Posterior vena cava (tissue), 2 donors: Measurements from ENCODE around the gene PRICKLE2. TPM values are rescaled to one million over a fixed set of nuclear protein-coding genes. Genes with fewer than 3 reads are reported as not detected.

Experiments
- DNase-seq: peaks from one replicate; pipeline ENCODE4 v3.0.0-alpha.2; 2020; ENCODE audit warnings: low spot score
- intact Hi-C, 2 donors: fragments of 100-400 bp; cut with DNase I; formaldehyde crosslinking; loops; one replicate each; pipeline versions ENCODE4 v1.14.1 to v1.14.2; 2022 to 2023
- total RNA-seq, 2 donors: library from RNA; stranded (reverse); fragmentation: NEBNext Ultra II Directional; extraction: Animal tissue kit (Norgen Biotek cat#: 25700); gene quantifications; one replicate each; pipeline ENCODE4 v1.2.1, GENCODE V29; 2021
- donor health status: DM: yes; HTN: yes; CAD: no.
- donor health status: DM: yes; HTN: yes; CAD: no.

The PRICKLE2 gene
- total RNA-seq, 2 donors from 2014 or later = 26.3 to 34.9 TPM

DNA sequence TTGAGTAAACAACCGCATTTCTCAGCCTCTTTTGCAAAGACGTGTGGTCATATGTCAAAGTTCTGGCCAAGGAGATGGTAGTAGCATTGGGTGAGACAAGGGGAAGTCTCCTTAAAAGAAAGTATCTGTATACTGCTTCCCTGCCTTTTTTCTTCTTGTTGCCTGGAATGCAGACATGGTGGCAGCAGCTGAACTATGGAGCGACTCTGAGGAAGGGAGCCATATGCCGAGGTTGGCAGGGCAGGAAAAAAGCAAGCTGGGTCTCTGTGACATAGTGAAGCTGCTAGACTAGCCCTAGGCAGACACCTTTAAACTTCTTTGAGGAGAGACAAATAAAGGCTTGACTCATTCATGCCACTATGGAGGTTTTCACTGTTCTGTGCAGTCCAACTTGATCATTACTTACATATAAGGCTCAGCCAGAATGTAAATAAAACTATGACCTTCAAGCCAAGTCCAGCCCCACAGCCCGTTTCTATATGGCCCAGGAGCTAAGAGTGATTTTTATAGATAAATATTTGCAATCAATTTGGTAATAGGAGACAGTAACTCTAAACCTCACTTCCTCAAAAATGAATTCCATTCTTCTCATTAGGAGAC is 30.6 kb upstream of the PRICKLE2 start:
- intact Hi-C loops = no loop called here
- no peak for DNase-seq

GRCh38 chr3:64254443-64254842 is 29.2 kb upstream of the PRICKLE2 start:
- intact Hi-C loops = no loop called here
- DNase-seq = no peak

DNA sequence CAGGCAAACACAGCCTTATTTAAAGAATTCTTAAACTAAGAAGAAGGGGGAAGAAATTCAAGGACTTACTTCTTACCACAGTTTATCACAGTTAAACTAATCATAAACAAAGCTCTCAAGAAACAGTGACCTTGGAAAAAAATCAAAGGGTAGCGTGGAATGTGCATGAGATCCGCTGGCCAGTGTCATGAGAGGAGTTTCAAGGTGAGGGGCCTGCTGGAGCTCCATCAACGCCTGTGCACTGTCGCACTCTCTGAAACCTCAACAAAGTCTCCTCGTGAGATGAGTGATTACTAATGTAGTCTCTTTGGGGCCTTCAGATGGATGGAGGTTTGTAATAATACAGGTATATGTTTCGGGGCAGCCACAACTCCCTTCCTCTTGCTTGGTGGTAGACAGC is 28.4 kb upstream of the PRICKLE2 start:
- DNase-seq = no peak
- intact Hi-C loops = no loop called here

DNA sequence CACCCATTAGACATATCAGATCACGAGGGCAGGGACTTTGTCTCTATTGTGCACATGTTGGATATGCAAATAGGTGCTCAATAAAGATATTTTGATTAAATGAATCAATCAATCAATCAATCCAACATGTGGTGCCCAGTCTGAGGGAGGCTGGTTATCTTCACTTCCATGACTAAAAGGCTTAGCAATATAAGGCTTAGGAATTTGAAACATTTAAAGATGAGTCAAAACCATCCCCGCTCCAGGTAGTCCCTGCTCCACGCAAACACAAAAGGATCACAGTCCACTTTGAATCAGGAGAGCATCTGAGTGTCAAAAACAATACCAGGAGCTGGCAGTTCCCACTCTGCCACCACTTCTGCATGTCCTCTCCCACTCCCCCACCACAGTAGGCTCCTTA is 25.8 kb upstream of the PRICKLE2 start:
- no peak for DNase-seq
- intact Hi-C loops = no loop called here

DNA sequence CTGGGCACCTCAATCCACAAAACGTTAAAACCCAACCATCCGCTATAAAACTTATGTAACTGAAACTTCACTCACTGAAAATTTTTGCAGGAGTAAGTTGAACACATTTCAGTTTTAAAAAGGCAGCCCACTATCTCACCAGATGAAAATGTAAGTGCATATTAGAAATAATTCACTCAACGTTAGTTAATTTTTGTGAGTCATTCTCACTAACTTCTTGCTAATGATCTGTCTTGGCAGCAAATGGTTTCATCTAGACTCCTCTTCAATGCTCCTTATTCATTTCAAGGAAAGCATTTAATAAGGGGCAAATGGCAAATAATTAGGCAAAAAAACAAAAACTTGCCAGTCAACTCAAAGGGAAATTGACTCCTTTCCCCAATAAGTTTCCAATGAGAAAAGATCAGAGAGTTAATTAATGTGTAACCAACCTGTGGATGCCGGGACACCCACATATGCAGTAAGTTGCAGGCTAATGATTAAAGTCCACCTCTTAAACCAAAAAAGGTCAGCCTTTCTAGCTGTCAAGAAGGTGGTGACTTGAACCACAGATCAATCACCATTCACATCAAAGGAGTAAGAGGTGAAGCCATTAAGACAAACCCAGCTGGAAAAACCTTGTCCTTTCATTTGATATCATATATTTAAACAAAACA is 22.9 kb upstream of the PRICKLE2 start:
- no peak for DNase-seq
- intact Hi-C loops = no loop called here

- no peak for DNase-seq
- intact Hi-C loops = no loop called here
These were observed 19.0 kb upstream of the PRICKLE2 start for GRCh38 chr3:64244011-64244942.

- intact Hi-C loops = no loop called here
- DNase-seq = no peak
These were observed 17.2 kb upstream of the PRICKLE2 start for GRCh38 chr3:64242435-64242834.

GRCh38 chr3:64240959-64241358 is 15.7 kb upstream of the PRICKLE2 start:
- DNase-seq = no peak
- intact Hi-C loops = no loop called here

DNA sequence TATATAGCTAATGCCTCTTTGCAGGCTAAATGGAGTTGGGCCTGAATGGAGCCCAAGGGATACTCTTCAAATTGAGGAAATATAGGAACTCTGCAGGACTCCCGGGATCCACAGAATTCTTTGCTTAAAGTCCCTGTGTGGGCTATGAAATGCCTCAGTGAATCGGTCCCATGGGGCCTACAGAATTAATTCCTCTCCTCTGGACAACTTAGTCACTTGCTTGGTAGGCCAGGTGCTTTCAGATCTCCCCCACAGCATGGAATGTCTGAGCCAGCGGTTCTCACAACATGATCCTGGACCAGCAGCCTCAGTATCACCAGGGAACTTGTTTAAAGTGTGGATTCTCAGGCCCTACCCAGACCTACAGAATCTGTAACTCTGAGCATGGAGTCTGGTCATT is 15.1 kb upstream of the PRICKLE2 start:
- no peak for DNase-seq
- intact Hi-C loops = no loop called here

- DNase-seq = no peak
- intact Hi-C loops = loop anchor here in 1 of 2 donors (1.0 kb wide), 1 partner anchor 24 kb away; no protein-coding TSS in a partner anchor
These were observed 14.6 kb upstream of the PRICKLE2 start for GRCh38 chr3:64239841-64240240.

- intact Hi-C loops = loop anchor here in 1 of 2 donors (1.0 kb wide), 1 partner anchor 23 kb away; no protein-coding TSS in a partner anchor
- DNase-seq = peak; percentile 84
These were observed 13.9 kb upstream of the PRICKLE2 start for GRCh38 chr3:64238971-64239667.

- DNase-seq = no peak
- intact Hi-C loops = no loop called here
These were observed 11.8 kb upstream of the PRICKLE2 start for GRCh38 chr3:64237083-64237482.

GRCh38 chr3:64235605-64236004 is 10.3 kb upstream of the PRICKLE2 start:
- intact Hi-C loops = no loop called here
- no peak for DNase-seq

- DNase-seq = no peak
- intact Hi-C loops = no loop called here
These were observed 9.3 kb upstream of the PRICKLE2 start for GRCh38 chr3:64234571-64234970.

- DNase-seq = no peak
- intact Hi-C loops = no loop called here
These were observed 7.6 kb upstream of the PRICKLE2 start for GRCh38 chr3:64232821-64233220.

- no peak for DNase-seq
- intact Hi-C loops = no loop called here
These were observed 4.6 kb upstream of the PRICKLE2 start for GRCh38 chr3:64229903-64230302.

DNA sequence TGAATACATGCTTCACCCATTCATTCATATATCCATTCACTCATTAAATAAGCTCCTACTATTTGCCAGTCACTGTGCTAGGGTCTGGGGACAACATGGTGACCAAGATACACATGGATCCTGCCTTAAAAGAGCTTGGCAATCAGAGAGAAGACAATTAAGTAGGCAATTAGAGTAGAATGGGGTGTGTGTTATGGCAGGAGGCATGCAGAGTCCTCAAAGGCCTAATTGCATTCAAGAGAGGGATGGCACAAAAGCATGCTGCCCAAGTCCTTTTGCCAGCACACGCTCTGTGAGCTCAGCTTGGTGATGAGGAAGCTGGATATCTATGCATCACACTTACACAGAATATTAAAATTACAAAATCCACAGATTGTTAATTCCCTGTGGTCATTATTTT is 2.8 kb upstream of the PRICKLE2 start:
- no peak for DNase-seq
- intact Hi-C loops = no loop called here

- intact Hi-C loops = no loop called here
- DNase-seq = no peak
These were observed 1.5 kb upstream of the PRICKLE2 start for GRCh38 chr3:64226730-64227129.

DNA sequence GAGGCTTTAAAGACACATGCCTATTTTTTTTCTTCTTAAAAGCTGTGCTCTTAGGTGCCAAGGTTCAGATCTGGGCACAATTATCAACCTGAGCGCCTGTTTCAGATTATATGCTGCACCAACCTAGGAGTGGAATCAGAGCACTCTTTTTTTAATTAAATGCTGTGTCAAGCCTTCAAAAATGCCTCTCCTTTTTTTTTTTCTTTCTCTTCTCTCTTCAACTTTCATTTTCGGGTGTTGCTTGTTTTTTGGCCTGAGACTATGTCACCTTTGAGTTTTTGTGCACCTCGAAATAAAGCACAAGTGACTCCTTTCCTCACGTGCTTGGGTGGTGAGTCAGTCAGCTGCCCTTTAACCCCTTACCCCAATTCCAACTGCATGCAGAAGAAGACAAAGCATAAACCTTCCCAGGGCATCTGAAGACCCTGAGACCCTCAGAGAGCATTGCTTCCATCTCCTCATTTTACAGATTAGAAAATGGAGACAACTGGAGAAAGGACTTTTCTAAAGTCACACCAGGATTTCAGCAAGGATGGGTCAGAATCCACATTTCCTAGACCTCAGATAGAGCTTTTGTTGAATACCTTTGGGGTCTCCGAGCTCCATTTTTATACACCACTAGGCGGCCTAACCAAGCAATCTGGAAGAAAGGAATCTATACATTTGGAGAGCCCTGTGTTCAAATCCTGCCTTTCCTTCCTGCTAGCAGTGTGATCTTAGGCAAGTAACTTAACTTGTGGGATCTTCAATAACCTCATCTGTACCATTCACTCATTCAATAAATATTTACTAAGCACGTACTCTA is 631 bp upstream of the PRICKLE2 start:
- intact Hi-C loops = no loop called here
- no peak for DNase-seq
